ENCODE measurements around the gene CAND1.

The CAND1 gene

DNA sequence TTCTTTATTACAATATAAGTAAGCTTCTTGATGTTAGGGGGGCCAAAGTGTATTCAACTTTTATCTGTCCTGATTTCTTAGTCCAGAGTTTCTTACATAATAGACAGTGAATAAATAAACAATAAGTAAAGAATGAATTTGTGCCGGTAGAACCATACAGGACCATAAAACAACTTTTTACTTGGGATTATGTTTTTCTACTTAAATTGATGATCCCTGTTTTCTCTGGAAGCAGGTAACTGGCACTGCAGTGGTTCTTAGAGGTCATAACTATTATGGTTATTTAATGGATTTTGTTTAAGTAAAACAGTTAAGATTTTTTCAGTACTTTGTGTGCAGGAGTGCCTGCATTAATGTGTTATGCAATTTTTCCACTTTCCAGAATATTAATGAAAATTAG, 10.5 kb downstream of the CAND1 start:
- 100% methylated on average over 1 of the region's 1 CpG; no CpG with 5 or more reads in 1 of the 2 experiments for WGBS, 2 experiments
- Histone ChIP-seq H3K4me1 (ENCODE audit: control insufficient read depth, insufficient read depth, low read length) (no peaks in the 10 kb centered on the region), H3K4me3 (ENCODE audit: insufficient read depth, low read depth, low read length) (no peak overlapping the region), H3K27me3 (ENCODE audit: control insufficient read depth, insufficient read depth, low read length, poor library complexity, severe bottlenecking) (no peaks in the 10 kb centered on the region), H3K27ac (ENCODE audit: insufficient read depth, low read depth, low read length, poor library complexity, severe bottlenecking) (no peak overlapping the region), H3K9me3 (ENCODE audit: control insufficient read depth, low read length) (no peaks in the 10 kb centered on the region), H3K36me3 (ENCODE audit: control insufficient read depth, insufficient read depth, low read length) (peaks cover 10% of the 10 kb centered on the region)

DNA sequence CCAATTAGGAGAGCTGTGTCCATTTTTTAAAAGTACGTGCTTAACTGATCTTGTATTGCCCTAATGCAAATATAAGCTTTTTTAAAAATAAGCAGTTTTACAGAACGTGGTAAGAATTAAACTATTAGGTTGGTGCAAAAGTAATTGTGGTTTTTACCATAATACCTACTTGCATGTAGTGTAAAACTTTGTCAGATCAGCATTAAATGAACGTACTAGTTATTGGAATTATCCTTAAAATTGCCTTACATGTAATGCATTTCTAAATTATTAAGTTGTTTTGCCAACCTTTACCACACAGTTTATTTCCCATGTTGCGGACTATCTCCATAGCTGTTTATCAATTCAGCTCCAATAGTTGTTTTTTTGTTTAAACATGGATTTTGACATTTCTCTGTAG, 10.9 kb downstream of the CAND1 start:
- no peak overlapping the region for H3K4me3 ChIP-seq (ENCODE audit: insufficient read depth, low read depth, low read length)
- H3K36me3 ChIP-seq (ENCODE audit: control insufficient read depth, insufficient read depth, low read length), result peaks cover 12% of the 10 kb centered on the region
- H3K27ac ChIP-seq (ENCODE audit: insufficient read depth, low read depth, low read length, poor library complexity, severe bottlenecking), result no peak overlapping the region
- H3K27me3 ChIP-seq (ENCODE audit: control insufficient read depth, insufficient read depth, low read length, poor library complexity, severe bottlenecking), result no peaks in the 10 kb centered on the region
- WGBS, 2 experiments, result 0 to 67% methylated on average over 1 to 3 of the region's 4 CpGs
- no peaks in the 10 kb centered on the region for H3K4me1 ChIP-seq (ENCODE audit: control insufficient read depth, insufficient read depth, low read length)
- H3K9me3 ChIP-seq (ENCODE audit: control insufficient read depth, low read length), result no peaks in the 10 kb centered on the region

DNA sequence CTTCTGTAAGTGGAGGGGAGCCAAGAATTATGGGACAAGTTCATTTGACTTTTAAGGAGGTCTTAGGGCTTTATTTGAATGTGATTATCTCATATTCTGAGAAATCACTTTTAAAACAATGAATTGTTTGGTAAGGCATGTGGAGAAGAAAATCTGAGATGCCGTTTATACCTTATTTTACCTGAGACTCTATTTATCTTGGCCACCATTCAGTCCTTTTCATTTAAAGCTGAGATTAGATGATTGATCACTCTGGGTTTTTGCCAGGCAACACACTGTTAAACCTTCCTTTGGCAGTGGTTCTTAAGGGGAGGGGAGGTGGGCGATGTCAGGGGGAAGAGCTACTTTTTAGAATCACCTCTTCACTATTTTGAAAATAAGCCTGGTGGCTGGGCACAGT, 11.4 kb downstream of the CAND1 start:
- H3K27ac ChIP-seq (ENCODE audit: insufficient read depth, low read depth, low read length, poor library complexity, severe bottlenecking), result no peak overlapping the region
- no peak overlapping the region for H3K4me3 ChIP-seq (ENCODE audit: insufficient read depth, low read depth, low read length)
- peaks cover 12% of the 10 kb centered on the region for H3K36me3 ChIP-seq (ENCODE audit: control insufficient read depth, insufficient read depth, low read length)
- H3K9me3 ChIP-seq (ENCODE audit: control insufficient read depth, low read length), result no peaks in the 10 kb centered on the region
- no peaks in the 10 kb centered on the region for H3K27me3 ChIP-seq (ENCODE audit: control insufficient read depth, insufficient read depth, low read length, poor library complexity, severe bottlenecking)
- no peaks in the 10 kb centered on the region for H3K4me1 ChIP-seq (ENCODE audit: control insufficient read depth, insufficient read depth, low read length)
- 100% methylated on average over 1 of the region's 2 CpGs; no CpG with 5 or more reads in 1 of the 2 experiments for WGBS, 2 experiments

DNA sequence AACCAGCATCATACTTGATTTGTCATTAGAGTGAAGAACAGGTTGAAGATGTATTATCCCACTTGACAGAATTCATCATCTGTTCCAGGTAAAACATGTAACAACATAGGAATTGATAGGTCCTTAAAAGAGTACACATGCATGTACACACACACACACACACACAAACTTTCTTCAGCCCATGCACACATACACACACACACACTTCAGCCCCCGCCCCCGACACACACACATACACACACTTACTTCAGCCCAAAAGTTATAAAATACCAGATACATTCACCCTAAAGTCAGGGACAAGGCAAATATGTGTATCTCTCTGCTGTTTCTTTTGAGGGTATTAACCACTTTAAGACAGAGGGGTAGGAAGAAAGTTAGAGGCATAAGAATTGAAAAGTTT, 15.4 kb downstream of the CAND1 start:
- WGBS, 2 experiments, result 94 to 100% methylated on average over 2 of the region's 2 CpGs
- H3K4me1 ChIP-seq (ENCODE audit: control insufficient read depth, insufficient read depth, low read length), result no peaks in the 10 kb centered on the region
- no peak overlapping the region for H3K4me3 ChIP-seq (ENCODE audit: insufficient read depth, low read depth, low read length)
- H3K27ac ChIP-seq (ENCODE audit: insufficient read depth, low read depth, low read length, poor library complexity, severe bottlenecking), result no peak overlapping the region
- no peaks in the 10 kb centered on the region for H3K27me3 ChIP-seq (ENCODE audit: control insufficient read depth, insufficient read depth, low read length, poor library complexity, severe bottlenecking)
- H3K9me3 ChIP-seq (ENCODE audit: control insufficient read depth, low read length), result no peaks in the 10 kb centered on the region
- H3K36me3 ChIP-seq (ENCODE audit: control insufficient read depth, insufficient read depth, low read length), result peaks cover 12% of the 10 kb centered on the region

DNA sequence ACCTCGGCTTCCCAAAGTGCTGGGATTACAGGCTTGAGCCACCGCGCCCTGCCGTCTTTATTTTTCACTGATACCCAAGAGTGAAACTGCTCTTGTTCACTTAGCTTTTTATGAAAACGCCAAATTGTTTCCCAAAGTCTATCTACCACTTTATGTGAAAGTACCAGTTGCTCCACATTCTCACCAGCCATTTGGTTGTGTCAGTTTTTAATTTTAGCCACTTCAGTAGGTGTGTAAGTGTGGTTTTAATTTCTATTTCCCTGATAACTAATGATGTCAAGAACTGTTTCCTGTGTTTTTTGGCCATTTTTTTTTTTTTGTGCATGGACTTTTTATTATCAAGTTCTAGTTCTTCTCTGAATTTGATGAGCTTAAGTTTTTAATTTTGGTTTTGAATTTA, 17.1 kb downstream of the CAND1 start:
- Histone ChIP-seq H3K27me3 (ENCODE audit: control insufficient read depth, insufficient read depth, low read length, poor library complexity, severe bottlenecking) (no peaks in the 10 kb centered on the region), H3K9me3 (ENCODE audit: control insufficient read depth, low read length) (no peaks in the 10 kb centered on the region), H3K4me3 (ENCODE audit: insufficient read depth, low read depth, low read length) (no peak overlapping the region), H3K27ac (ENCODE audit: insufficient read depth, low read depth, low read length, poor library complexity, severe bottlenecking) (no peak overlapping the region), H3K36me3 (ENCODE audit: control insufficient read depth, insufficient read depth, low read length) (peaks cover 12% of the 10 kb centered on the region), H3K4me1 (ENCODE audit: control insufficient read depth, insufficient read depth, low read length) (no peaks in the 10 kb centered on the region)
- 94 to 96% methylated on average over 5 of the region's 5 CpGs for WGBS, 2 experiments

DNA sequence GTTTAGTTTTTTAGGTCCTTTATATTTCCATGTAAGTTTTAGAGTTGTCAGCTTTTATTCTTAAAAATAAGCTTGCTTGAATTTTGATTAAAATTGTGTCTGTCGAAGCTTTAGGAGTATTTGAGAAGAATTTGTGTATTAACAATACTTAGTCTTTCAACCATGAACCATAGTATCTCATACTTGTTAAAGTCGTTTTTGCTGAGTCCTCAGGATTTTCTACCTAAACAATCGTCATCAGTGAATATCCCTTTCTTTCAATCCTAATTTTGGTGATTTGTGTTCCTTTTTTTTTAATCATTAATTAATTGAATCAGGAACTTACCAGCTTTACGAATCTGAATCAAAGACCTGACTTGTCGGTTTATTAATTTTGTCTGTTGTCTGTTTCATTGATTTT, 18.2 kb downstream of the CAND1 start:
- 95 to 97% methylated on average over 3 to 4 of the region's 5 CpGs for WGBS, 2 experiments
- Histone ChIP-seq H3K27ac (ENCODE audit: insufficient read depth, low read depth, low read length, poor library complexity, severe bottlenecking) (no peak overlapping the region), H3K36me3 (ENCODE audit: control insufficient read depth, insufficient read depth, low read length) (peaks cover 11% of the 10 kb centered on the region)

DNA sequence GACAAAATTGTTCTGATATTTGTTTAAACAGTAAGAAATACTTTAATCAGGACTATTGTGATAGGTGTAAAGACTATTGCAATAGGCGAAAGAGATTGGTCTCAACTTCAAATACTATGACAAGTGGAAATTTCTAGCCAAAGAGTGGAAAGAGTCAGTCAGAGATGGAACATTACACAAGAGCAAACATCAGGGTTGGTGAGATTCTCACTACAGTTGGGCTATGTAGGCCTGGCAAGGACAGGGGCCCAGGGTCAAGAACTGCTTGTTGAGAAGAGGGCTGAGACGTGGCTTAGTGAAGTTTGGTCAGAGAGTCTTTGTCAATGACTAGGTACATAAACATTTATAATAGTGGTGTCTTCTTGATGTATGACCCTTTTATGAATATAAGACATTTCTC, 19.4 kb downstream of the CAND1 start:
- no peaks in the 10 kb centered on the region for H3K4me1 ChIP-seq (ENCODE audit: control insufficient read depth, insufficient read depth, low read length)
- WGBS, 2 experiments, result 98 to 100% methylated on average over 2 of the region's 2 CpGs
- no peak overlapping the region for H3K4me3 ChIP-seq (ENCODE audit: insufficient read depth, low read depth, low read length)
- H3K36me3 ChIP-seq (ENCODE audit: control insufficient read depth, insufficient read depth, low read length), result peaks cover 6% of the 10 kb centered on the region
- no peaks in the 10 kb centered on the region for H3K9me3 ChIP-seq (ENCODE audit: control insufficient read depth, low read length)
- no peak overlapping the region for H3K27ac ChIP-seq (ENCODE audit: insufficient read depth, low read depth, low read length, poor library complexity, severe bottlenecking)
- H3K27me3 ChIP-seq (ENCODE audit: control insufficient read depth, insufficient read depth, low read length, poor library complexity, severe bottlenecking), result no peaks in the 10 kb centered on the region

More for the DNA sequence above, 18.2 kb downstream of the CAND1 start:
- Histone ChIP-seq H3K4me1 (ENCODE audit: control insufficient read depth, insufficient read depth, low read length) (no peaks in the 10 kb centered on the region), H3K27me3 (ENCODE audit: control insufficient read depth, insufficient read depth, low read length, poor library complexity, severe bottlenecking) (no peaks in the 10 kb centered on the region), H3K4me3 (ENCODE audit: insufficient read depth, low read depth, low read length) (no peak overlapping the region), H3K9me3 (ENCODE audit: control insufficient read depth, low read length) (no peaks in the 10 kb centered on the region)

DNA sequence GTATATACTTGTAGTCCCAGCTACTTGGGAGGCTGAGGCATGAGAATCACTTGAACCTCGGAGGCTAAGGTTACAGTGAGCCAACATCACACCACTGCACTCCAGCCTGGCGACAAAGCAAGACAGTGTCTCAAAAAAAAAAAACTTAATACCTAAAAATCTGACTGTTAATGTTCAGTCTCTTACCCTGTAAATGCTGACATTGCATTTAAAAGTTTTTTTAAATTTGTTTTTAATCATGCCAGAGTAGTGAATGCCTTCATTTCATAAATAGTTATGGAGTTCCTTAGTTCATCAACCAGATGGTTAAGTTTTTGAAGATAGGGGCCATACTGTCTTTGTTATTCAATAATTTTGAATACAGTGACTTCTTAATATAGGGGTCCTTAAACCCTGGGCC, 21.2 kb downstream of the CAND1 start:
- H3K36me3 ChIP-seq (ENCODE audit: control insufficient read depth, insufficient read depth, low read length), result peaks cover 1% of the 10 kb centered on the region
- WGBS, 2 experiments, result 91 to 96% methylated on average over 2 of the region's 2 CpGs
- no peaks in the 10 kb centered on the region for H3K4me1 ChIP-seq (ENCODE audit: control insufficient read depth, insufficient read depth, low read length)
- H3K27ac ChIP-seq (ENCODE audit: insufficient read depth, low read depth, low read length, poor library complexity, severe bottlenecking), result no peak overlapping the region
- no peak overlapping the region for H3K4me3 ChIP-seq (ENCODE audit: insufficient read depth, low read depth, low read length)
- H3K27me3 ChIP-seq (ENCODE audit: control insufficient read depth, insufficient read depth, low read length, poor library complexity, severe bottlenecking), result no peaks in the 10 kb centered on the region
- H3K9me3 ChIP-seq (ENCODE audit: control insufficient read depth, low read length), result no peaks in the 10 kb centered on the region

DNA sequence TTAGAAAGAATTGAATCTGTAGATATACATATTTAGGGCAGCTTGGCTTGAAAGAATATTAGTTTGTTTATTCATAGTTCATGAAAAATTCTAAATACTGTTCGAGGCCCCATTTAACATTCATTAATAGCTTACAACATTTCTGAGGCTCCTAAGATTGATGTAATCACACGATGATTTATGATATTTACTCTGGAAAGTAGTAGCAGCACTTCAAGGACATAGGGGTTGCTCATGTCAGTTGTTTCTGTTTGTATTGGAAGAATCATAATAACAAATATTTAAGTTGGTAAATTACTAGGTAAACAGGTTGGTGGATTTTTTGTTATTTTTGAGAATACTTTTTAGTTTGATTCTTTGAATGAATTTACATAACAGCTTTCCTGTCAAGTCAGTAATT, 30.4 kb downstream of the CAND1 start:
- Histone ChIP-seq H3K4me1 (ENCODE audit: control insufficient read depth, insufficient read depth, low read length) (no peaks in the 10 kb centered on the region), H3K27ac (ENCODE audit: insufficient read depth, low read depth, low read length, poor library complexity, severe bottlenecking) (no peak overlapping the region), H3K27me3 (ENCODE audit: control insufficient read depth, insufficient read depth, low read length, poor library complexity, severe bottlenecking) (no peaks in the 10 kb centered on the region), H3K9me3 (ENCODE audit: control insufficient read depth, low read length) (no peaks in the 10 kb centered on the region), H3K4me3 (ENCODE audit: insufficient read depth, low read depth, low read length) (no peak overlapping the region), H3K36me3 (ENCODE audit: control insufficient read depth, insufficient read depth, low read length) (peaks cover 20% of the 10 kb centered on the region)
- WGBS, 2 experiments, result 91 to 100% methylated on average over 1 to 2 of the region's 2 CpGs

DNA sequence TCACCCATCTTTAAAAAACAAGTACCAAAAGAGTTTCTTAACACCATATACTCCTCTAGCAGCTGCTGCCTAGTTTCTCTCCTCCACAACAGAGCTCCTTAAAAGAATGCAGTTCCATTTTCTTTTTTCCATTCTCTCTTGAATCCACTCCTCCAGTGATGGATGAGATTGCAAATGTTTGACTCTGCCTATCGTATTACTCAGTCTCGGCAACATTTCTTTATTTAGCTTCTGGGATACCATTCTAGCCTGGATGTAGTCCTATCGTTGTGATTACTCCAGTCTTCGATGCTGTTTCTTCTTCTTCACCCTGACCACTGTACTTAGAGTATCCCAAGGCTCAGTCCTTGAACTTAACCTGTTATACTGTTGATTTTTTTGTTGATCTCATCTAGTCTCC, 30.8 kb downstream of the CAND1 start:
- Histone ChIP-seq H3K27ac (ENCODE audit: insufficient read depth, low read depth, low read length, poor library complexity, severe bottlenecking) (no peak overlapping the region), H3K36me3 (ENCODE audit: control insufficient read depth, insufficient read depth, low read length) (peaks cover 24% of the 10 kb centered on the region), H3K9me3 (ENCODE audit: control insufficient read depth, low read length) (no peaks in the 10 kb centered on the region), H3K4me1 (ENCODE audit: control insufficient read depth, insufficient read depth, low read length) (no peaks in the 10 kb centered on the region), H3K4me3 (ENCODE audit: insufficient read depth, low read depth, low read length) (no peak overlapping the region), H3K27me3 (ENCODE audit: control insufficient read depth, insufficient read depth, low read length, poor library complexity, severe bottlenecking) (no peaks in the 10 kb centered on the region)
- 94 to 98% methylated on average over 4 of the region's 4 CpGs for WGBS, 2 experiments

DNA sequence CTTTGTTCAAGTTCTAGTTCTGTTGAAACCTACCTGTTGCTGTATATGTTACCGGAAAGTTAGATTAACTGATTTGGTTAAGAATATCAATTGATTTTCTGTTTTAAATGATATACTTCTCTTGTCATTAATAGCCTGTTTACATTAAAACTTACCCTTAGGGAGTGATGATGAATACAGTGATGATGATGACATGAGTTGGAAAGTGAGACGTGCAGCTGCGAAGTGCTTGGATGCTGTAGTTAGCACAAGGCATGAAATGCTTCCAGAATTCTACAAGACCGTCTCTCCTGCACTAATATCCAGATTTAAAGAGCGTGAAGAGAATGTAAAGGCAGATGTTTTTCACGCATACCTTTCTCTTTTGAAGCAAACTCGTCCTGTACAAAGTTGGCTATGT, 33.0 kb downstream of the CAND1 start:
- H3K4me3 ChIP-seq (ENCODE audit: insufficient read depth, low read depth, low read length), result no peak overlapping the region
- peaks cover 39% of the 10 kb centered on the region for H3K36me3 ChIP-seq (ENCODE audit: control insufficient read depth, insufficient read depth, low read length)
- no peak overlapping the region for H3K27ac ChIP-seq (ENCODE audit: insufficient read depth, low read depth, low read length, poor library complexity, severe bottlenecking)
- no peaks in the 10 kb centered on the region for H3K4me1 ChIP-seq (ENCODE audit: control insufficient read depth, insufficient read depth, low read length)
- H3K27me3 ChIP-seq (ENCODE audit: control insufficient read depth, insufficient read depth, low read length, poor library complexity, severe bottlenecking), result no peaks in the 10 kb centered on the region
- 91 to 92% methylated on average over 7 of the region's 7 CpGs for WGBS, 2 experiments
- no peaks in the 10 kb centered on the region for H3K9me3 ChIP-seq (ENCODE audit: control insufficient read depth, low read length)
